Measurements from ENCODE around the gene PC. TPM values are rescaled to one million over a fixed set of nuclear protein-coding genes. Genes with fewer than 3 reads are reported as not detected.

Gene PC
- total RNA-seq, 2 experiments from 2014 or later, result 8.8 to 10.1 TPM

DNA sequence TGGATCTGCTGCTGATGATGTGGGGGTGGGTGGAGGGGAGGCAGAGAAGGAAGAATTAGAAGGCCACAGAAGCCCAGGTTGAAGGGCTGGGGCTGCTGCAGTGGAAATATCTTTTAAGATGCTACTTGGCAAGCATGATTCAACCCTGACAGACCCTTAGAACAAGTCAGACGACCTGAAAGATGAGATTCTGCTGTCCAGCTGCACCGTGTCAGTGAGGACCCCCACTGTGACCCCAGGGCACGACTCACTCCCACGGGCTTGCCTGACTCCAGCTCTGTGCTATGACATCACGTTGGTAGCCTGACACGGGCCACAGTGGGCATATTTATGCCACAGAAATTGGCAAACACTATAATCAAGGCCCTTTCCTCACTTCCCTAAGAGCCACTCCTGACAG is 65.3 kb downstream of the PC start:
- H3K27ac Mint-ChIP-seq, result no peak overlapping the region
- peaks cover 8% of the 10 kb centered on the region for H3K4me1 Mint-ChIP-seq
- no peaks in the 10 kb centered on the region for H3K9me3 Mint-ChIP-seq
- H3K36me3 Mint-ChIP-seq (ENCODE audit: low read depth), result no peaks in the 10 kb centered on the region
- peaks cover 3% of the 10 kb centered on the region for H3K27me3 Mint-ChIP-seq
- H3K4me3 Mint-ChIP-seq, result no peak overlapping the region
- ChIA-PET CTCF (interaction anchor here (2.0 kb wide), 1 partner anchor 9 kb away, joined by 6 read pairs; no protein-coding TSS in a partner anchor), POLR2A (no interaction called here)
- no peak for DNase-seq

GRCh38 chr11:66891851-66892660 is 66.1 kb downstream of the PC start:
- H3K27ac Mint-ChIP-seq, result peak overlapping the region; percentile 9

GRCh38 chr11:66889960-66890359 is 68.2 kb downstream of the PC start:
- Mint-ChIP-seq H3K4me3 (no peak overlapping the region), H3K9me3 (no peaks in the 10 kb centered on the region), H3K4me1 (peaks cover 8% of the 10 kb centered on the region), H3K36me3 (ENCODE audit: low read depth) (no peaks in the 10 kb centered on the region), H3K27me3 (peaks cover 3% of the 10 kb centered on the region), H3K27ac (no peak overlapping the region)
- ChIA-PET CTCF (no interaction called here), POLR2A (no interaction called here)
- DNase-seq, result no peak

More at GRCh38 chr11:66891851-66892660, 66.1 kb downstream of the PC start:
- Mint-ChIP-seq H3K4me3 (no peak overlapping the region), H3K9me3 (no peaks in the 10 kb centered on the region), H3K27me3 (peaks cover 3% of the 10 kb centered on the region), H3K4me1 (peaks cover 8% of the 10 kb centered on the region), H3K36me3 (ENCODE audit: low read depth) (no peaks in the 10 kb centered on the region)
- CTCF ChIA-PET, result interaction anchor here (1.0 kb wide), 2 partner anchors 8 to 23 kb away, joined by 3 to 4 read pairs; no protein-coding TSS in a partner anchor
- peak; percentile 35 for DNase-seq
- POLR2A ChIA-PET, result no interaction called here

DNA sequence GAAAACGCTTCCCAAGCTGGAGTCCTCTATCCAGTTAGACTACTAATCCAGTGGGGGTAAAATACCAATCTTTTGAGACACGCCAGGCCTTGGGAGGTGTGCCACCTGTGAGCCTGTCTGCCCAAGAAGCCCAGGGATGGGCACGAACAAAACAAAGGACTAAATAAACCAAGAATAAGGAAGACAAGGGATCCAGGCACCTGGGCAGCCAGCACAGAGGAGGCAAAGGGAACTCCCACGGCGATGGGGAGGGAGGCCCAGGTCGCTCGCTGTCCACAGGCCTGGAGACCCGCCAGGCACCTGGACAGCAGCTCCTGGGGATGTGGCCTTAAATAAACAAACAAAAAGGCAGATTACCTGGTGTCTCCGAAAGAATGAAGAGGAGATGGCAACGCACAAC is 69.9 kb downstream of the PC start:
- H3K4me1 Mint-ChIP-seq, result peaks cover 8% of the 10 kb centered on the region
- H3K36me3 Mint-ChIP-seq (ENCODE audit: low read depth), result no peaks in the 10 kb centered on the region
- H3K4me3 Mint-ChIP-seq, result no peak overlapping the region
- H3K9me3 Mint-ChIP-seq, result no peaks in the 10 kb centered on the region
- ChIA-PET POLR2A (no interaction called here), CTCF (no interaction called here)
- no peak for DNase-seq
- H3K27me3 Mint-ChIP-seq, result peaks cover 3% of the 10 kb centered on the region
- H3K27ac Mint-ChIP-seq, result no peak overlapping the region

- Mint-ChIP-seq H3K9me3 (no peaks in the 10 kb centered on the region), H3K4me1 (peaks cover 8% of the 10 kb centered on the region), H3K36me3 (ENCODE audit: low read depth) (no peaks in the 10 kb centered on the region), H3K27ac (no peak overlapping the region), H3K4me3 (no peak overlapping the region), H3K27me3 (peaks cover 3% of the 10 kb centered on the region)
- ChIA-PET CTCF (no interaction called here), POLR2A (no interaction called here)
- DNase-seq, result no peak
These were observed 70.7 kb downstream of the PC start for GRCh38 chr11:66887526-66887925.

- Mint-ChIP-seq H3K27ac (no peak overlapping the region), H3K9me3 (no peaks in the 10 kb centered on the region), H3K36me3 (ENCODE audit: low read depth) (no peaks in the 10 kb centered on the region), H3K27me3 (no peaks in the 10 kb centered on the region), H3K4me3 (no peak overlapping the region), H3K4me1 (peaks cover under 1% of the 10 kb centered on the region)
- POLR2A ChIA-PET, result no interaction called here
- DNase-seq, result no peak
- CTCF ChIA-PET, result no interaction called here
These were observed 71.4 kb downstream of the PC start for GRCh38 chr11:66886671-66887221.

GRCh38 chr11:66885950-66886440 is 72.2 kb downstream of the PC start:
- DNase-seq, result no peak
- no peak overlapping the region for H3K27ac Mint-ChIP-seq
- H3K4me1 Mint-ChIP-seq, result peaks cover 2% of the 10 kb centered on the region
- POLR2A ChIA-PET, result no interaction called here
- H3K9me3 Mint-ChIP-seq, result no peaks in the 10 kb centered on the region
- CTCF ChIA-PET, result no interaction called here
- H3K27me3 Mint-ChIP-seq, result no peaks in the 10 kb centered on the region
- no peaks in the 10 kb centered on the region for H3K36me3 Mint-ChIP-seq (ENCODE audit: low read depth)
- no peak overlapping the region for H3K4me3 Mint-ChIP-seq

- Mint-ChIP-seq H3K4me3 (no peak overlapping the region), H3K4me1 (peaks cover 7% of the 10 kb centered on the region), H3K27ac (no peak overlapping the region), H3K9me3 (no peaks in the 10 kb centered on the region), H3K36me3 (ENCODE audit: low read depth) (no peaks in the 10 kb centered on the region), H3K27me3 (no peaks in the 10 kb centered on the region)
- CTCF ChIA-PET, result no interaction called here
- POLR2A ChIA-PET, result no interaction called here
- no peak for DNase-seq
These were observed 72.7 kb downstream of the PC start for GRCh38 chr11:66885469-66885868.

GRCh38 chr11:66884443-66884842 is 73.7 kb downstream of the PC start:
- H3K36me3 Mint-ChIP-seq (ENCODE audit: low read depth), result no peaks in the 10 kb centered on the region
- H3K4me3 Mint-ChIP-seq, result no peak overlapping the region
- ChIA-PET CTCF (interaction anchor here (1.1 to 1.3 kb wide), 3 partner anchors 8 to 189 kb away, joined by 3 to 6 read pairs (median 4); no protein-coding TSS in a partner anchor), POLR2A (no interaction called here)
- no peaks in the 10 kb centered on the region for H3K27me3 Mint-ChIP-seq
- H3K4me1 Mint-ChIP-seq, result peaks cover 13% of the 10 kb centered on the region
- no peak overlapping the region for H3K27ac Mint-ChIP-seq
- no peaks in the 10 kb centered on the region for H3K9me3 Mint-ChIP-seq
- DNase-seq, result no peak

- ChIA-PET CTCF (interaction anchor here (0.6 to 1.3 kb wide), 7 partner anchors 9 to 187 kb away, joined by 3 to 6 read pairs (median 3); no protein-coding TSS in a partner anchor), POLR2A (interaction anchor here (0.6 kb wide), 1 partner anchor 201 kb away, joined by 3 read pairs; no protein-coding TSS in a partner anchor)
- DNase-seq, result peak; percentile 70
- Mint-ChIP-seq H3K36me3 (ENCODE audit: low read depth) (no peaks in the 10 kb centered on the region), H3K27ac (no peak overlapping the region), H3K27me3 (no peaks in the 10 kb centered on the region), H3K4me1 (peaks cover 13% of the 10 kb centered on the region), H3K9me3 (no peaks in the 10 kb centered on the region), H3K4me3 (no peak overlapping the region)
These were observed 74.9 kb downstream of the PC start for GRCh38 chr11:66883016-66883965.

- Mint-ChIP-seq H3K36me3 (ENCODE audit: low read depth) (no peaks in the 10 kb centered on the region), H3K4me3 (no peak overlapping the region), H3K4me1 (peaks cover 13% of the 10 kb centered on the region), H3K27ac (no peak overlapping the region), H3K27me3 (no peaks in the 10 kb centered on the region), H3K9me3 (no peaks in the 10 kb centered on the region)
- DNase-seq, result no peak
- ChIA-PET CTCF (interaction anchor here (1.0 kb wide), 1 partner anchor 17 kb away, joined by 3 read pairs; no protein-coding TSS in a partner anchor), POLR2A (interaction anchor here (0.6 kb wide), 1 partner anchor 200 kb away, joined by 3 read pairs; no protein-coding TSS in a partner anchor)
These were observed 75.6 kb downstream of the PC start for GRCh38 chr11:66882561-66883015.

DNA sequence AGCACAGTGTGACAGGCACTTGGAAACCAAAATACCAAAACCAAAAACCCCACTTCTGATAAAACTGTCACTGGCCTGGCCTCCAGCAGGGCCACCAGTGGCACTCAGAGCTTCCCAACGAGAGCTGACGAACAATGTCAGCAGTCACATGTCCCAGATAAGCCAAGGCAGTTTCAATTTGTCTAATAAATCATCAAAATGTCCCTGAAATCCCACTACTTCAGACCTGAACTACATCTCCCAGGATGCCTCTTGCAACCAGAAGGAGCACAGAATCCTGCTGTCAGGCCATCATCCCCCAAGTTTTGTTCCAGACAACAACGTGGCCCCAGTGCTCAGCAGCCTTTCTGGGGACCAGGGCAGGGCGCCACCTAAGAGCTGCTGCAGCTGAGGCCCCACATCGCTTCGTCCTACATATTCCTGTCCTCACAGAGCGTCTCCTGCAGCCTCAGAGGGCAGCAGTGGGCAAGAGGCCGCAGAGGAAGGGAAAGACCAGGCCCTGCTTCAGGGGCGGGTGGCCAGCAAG is 76.2 kb downstream of the PC start:
- Mint-ChIP-seq H3K4me3 (no peak overlapping the region), H3K27me3 (no peaks in the 10 kb centered on the region), H3K36me3 (ENCODE audit: low read depth) (no peaks in the 10 kb centered on the region), H3K4me1 (peaks cover 13% of the 10 kb centered on the region), H3K9me3 (no peaks in the 10 kb centered on the region), H3K27ac (no peak overlapping the region)
- POLR2A ChIA-PET, result no interaction called here
- CTCF ChIA-PET, result interaction anchor here (0.5 to 1.2 kb wide), 2 partner anchors 203 to 299 kb away, joined by 4 to 6 read pairs; no protein-coding TSS in a partner anchor
- DNase-seq, result no peak
